Measurements from ENCODE around the gene PCDH9.

GRCh38 chr13:66887088-66887487, 343.0 kb downstream of the PCDH9 start:
- TF ChIP-seq POLR2A (IDR thresholded peaks at IDR 0.05; ENCODE audit: low read depth, low read length) (no peak), NFIC (IDR thresholded peaks at IDR 0.05; ENCODE audit: low read depth, low read length) (no peak), RB1 (IDR thresholded peaks at IDR 0.05; ENCODE audit: borderline replicate concordance) (no peak), SREBF2 (IDR thresholded peaks at IDR 0.05; ENCODE audit: low read length) (no peak), USF2 (IDR thresholded peaks at IDR 0.05; ENCODE audit: borderline replicate concordance, low read depth, low read length) (no peak)
- TF ChIP-seq, protein P1, sequence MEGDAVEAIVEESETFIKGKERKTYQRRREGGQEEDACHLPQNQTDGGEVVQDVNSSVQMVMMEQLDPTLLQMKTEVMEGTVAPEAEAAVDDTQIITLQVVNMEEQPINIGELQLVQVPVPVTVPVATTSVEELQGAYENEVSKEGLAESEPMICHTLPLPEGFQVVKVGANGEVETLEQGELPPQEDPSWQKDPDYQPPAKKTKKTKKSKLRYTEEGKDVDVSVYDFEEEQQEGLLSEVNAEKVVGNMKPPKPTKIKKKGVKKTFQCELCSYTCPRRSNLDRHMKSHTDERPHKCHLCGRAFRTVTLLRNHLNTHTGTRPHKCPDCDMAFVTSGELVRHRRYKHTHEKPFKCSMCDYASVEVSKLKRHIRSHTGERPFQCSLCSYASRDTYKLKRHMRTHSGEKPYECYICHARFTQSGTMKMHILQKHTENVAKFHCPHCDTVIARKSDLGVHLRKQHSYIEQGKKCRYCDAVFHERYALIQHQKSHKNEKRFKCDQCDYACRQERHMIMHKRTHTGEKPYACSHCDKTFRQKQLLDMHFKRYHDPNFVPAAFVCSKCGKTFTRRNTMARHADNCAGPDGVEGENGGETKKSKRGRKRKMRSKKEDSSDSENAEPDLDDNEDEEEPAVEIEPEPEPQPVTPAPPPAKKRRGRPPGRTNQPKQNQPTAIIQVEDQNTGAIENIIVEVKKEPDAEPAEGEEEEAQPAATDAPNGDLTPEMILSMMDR (IDR thresholded peaks at IDR 0.05 in 2 of 3, conservative IDR thresholded peaks at IDR 0.05 in 1 of 3; ENCODE audit: control insufficient read depth in 2 of 3, extremely low read depth in 1 of 3, insufficient read depth in 1 of 3, low read depth in 3 of 3, low read length in 3 of 3): no peak
- TF ChIP-seq, protein P2, sequence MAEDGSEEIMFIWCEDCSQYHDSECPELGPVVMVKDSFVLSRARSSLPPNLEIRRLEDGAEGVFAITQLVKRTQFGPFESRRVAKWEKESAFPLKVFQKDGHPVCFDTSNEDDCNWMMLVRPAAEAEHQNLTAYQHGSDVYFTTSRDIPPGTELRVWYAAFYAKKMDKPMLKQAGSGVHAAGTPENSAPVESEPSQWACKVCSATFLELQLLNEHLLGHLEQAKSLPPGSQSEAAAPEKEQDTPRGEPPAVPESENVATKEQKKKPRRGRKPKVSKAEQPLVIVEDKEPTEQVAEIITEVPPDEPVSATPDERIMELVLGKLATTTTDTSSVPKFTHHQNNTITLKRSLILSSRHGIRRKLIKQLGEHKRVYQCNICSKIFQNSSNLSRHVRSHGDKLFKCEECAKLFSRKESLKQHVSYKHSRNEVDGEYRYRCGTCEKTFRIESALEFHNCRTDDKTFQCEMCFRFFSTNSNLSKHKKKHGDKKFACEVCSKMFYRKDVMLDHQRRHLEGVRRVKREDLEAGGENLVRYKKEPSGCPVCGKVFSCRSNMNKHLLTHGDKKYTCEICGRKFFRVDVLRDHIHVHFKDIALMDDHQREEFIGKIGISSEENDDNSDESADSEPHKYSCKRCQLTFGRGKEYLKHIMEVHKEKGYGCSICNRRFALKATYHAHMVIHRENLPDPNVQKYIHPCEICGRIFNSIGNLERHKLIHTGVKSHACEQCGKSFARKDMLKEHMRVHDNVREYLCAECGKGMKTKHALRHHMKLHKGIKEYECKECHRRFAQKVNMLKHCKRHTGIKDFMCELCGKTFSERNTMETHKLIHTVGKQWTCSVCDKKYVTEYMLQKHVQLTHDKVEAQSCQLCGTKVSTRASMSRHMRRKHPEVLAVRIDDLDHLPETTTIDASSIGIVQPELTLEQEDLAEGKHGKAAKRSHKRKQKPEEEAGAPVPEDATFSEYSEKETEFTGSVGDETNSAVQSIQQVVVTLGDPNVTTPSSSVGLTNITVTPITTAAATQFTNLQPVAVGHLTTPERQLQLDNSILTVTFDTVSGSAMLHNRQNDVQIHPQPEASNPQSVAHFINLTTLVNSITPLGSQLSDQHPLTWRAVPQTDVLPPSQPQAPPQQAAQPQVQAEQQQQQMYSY (CRISPR knock-in tag; IDR thresholded peaks at IDR 0.05): no peak
